ENCODE results near the gene HVCN1.

HVCN1 gene

GRCh38 chr12:110639336-110640141 is 49.4 kb downstream of the HVCN1 start:
- no peaks in the 10 kb centered on the region for H3K9me3 ChIP-seq (ENCODE audit: control extremely low read depth in 1 of 5, control insufficient read depth in 4 of 5, insufficient read depth in 2 of 5, low read depth in 1 of 5, low read length in 4 of 5)
- peaks cover 4 to 65% (median 6%) of the 10 kb centered on the region in 4 experiments for H3K4me1 ChIP-seq (ENCODE audit: control extremely low read depth in 1 of 4, control insufficient read depth in 4 of 4, insufficient read depth in 4 of 4, low read length in 3 of 4)
- no peak overlapping the region for H3K4me3 ChIP-seq (ENCODE audit: control insufficient read depth in 1 of 7, extremely low read depth in 1 of 7, insufficient read depth in 4 of 7, low read depth in 2 of 7, low read length in 6 of 7)
- DNase-seq, result peak in 2 of 3 donors; percentile 56 to 71
- WGBS (ENCODE audit: insufficient coverage), result 97% methylated on average over 6 of the region's 7 CpGs
- no peaks in the 10 kb centered on the region for H3K27me3 ChIP-seq (replicated peaks in 2 of 5; ENCODE audit: control insufficient read depth in 4 of 5, insufficient read depth in 5 of 5, low read length in 4 of 5)
- no peak overlapping the region for H3K27ac ChIP-seq (ENCODE audit: insufficient read depth in 1 of 2, low read depth in 1 of 2, low read length in 2 of 2, poor library complexity in 1 of 2, severe bottlenecking in 2 of 2)
- ChIA-PET POLR2A (no interaction called here), CTCF (no interaction called here)
- peaks cover 0 to 5% (median 0%) of the 10 kb centered on the region in 4 experiments for H3K36me3 ChIP-seq (ENCODE audit: control insufficient read depth in 4 of 4, insufficient read depth in 4 of 4, low read length in 3 of 4)

GRCh38 chr12:110638796-110639195 is 50.1 kb downstream of the HVCN1 start:
- Histone ChIP-seq H3K27me3 (replicated peaks in 2 of 5; ENCODE audit: control insufficient read depth in 4 of 5, insufficient read depth in 5 of 5, low read length in 4 of 5) (no peaks in the 10 kb centered on the region), H3K27ac (ENCODE audit: insufficient read depth in 1 of 2, low read depth in 1 of 2, low read length in 2 of 2, poor library complexity in 1 of 2, severe bottlenecking in 2 of 2) (no peak overlapping the region), H3K9me3 (ENCODE audit: control extremely low read depth in 1 of 5, control insufficient read depth in 4 of 5, insufficient read depth in 2 of 5, low read depth in 1 of 5, low read length in 4 of 5) (no peaks in the 10 kb centered on the region), H3K4me1 (ENCODE audit: control extremely low read depth in 1 of 4, control insufficient read depth in 4 of 4, insufficient read depth in 4 of 4, low read length in 3 of 4) (peaks cover 4 to 65% (median 6%) of the 10 kb centered on the region in 4 experiments), H3K4me3 (ENCODE audit: control insufficient read depth in 1 of 7, extremely low read depth in 1 of 7, insufficient read depth in 4 of 7, low read depth in 2 of 7, low read length in 6 of 7) (no peak overlapping the region), H3K36me3 (ENCODE audit: control insufficient read depth in 4 of 4, insufficient read depth in 4 of 4, low read length in 3 of 4) (peaks cover 0 to 5% (median 0%) of the 10 kb centered on the region in 4 experiments)
- WGBS (ENCODE audit: insufficient coverage), result 90% methylated on average over 4 of the region's 5 CpGs
- no peak for DNase-seq
- CTCF ChIA-PET, result no interaction called here
- POLR2A ChIA-PET, result no interaction called here

GRCh38 chr12:110637869-110638441 is 51.0 kb downstream of the HVCN1 start:
- no peak for DNase-seq
- Histone ChIP-seq H3K4me3 (ENCODE audit: control insufficient read depth in 1 of 7, extremely low read depth in 1 of 7, insufficient read depth in 4 of 7, low read depth in 2 of 7, low read length in 6 of 7) (no peak overlapping the region), H3K4me1 (ENCODE audit: control extremely low read depth in 1 of 4, control insufficient read depth in 4 of 4, insufficient read depth in 4 of 4, low read length in 3 of 4) (peaks cover 4 to 65% (median 5%) of the 10 kb centered on the region in 4 experiments), H3K27me3 (replicated peaks in 2 of 5; ENCODE audit: control insufficient read depth in 4 of 5, insufficient read depth in 5 of 5, low read length in 4 of 5) (no peaks in the 10 kb centered on the region), H3K36me3 (ENCODE audit: control insufficient read depth in 4 of 4, insufficient read depth in 4 of 4, low read length in 3 of 4) (peaks cover 0 to 5% (median 0%) of the 10 kb centered on the region in 4 experiments), H3K9me3 (ENCODE audit: control extremely low read depth in 1 of 5, control insufficient read depth in 4 of 5, insufficient read depth in 2 of 5, low read depth in 1 of 5, low read length in 4 of 5) (no peaks in the 10 kb centered on the region), H3K27ac (ENCODE audit: insufficient read depth in 1 of 2, low read depth in 1 of 2, low read length in 2 of 2, poor library complexity in 1 of 2, severe bottlenecking in 2 of 2) (no peak overlapping the region)
- CTCF ChIA-PET, result no interaction called here
- 87% methylated on average over 3 of the region's 3 CpGs for WGBS (ENCODE audit: insufficient coverage)
- POLR2A ChIA-PET, result no interaction called here

DNA sequence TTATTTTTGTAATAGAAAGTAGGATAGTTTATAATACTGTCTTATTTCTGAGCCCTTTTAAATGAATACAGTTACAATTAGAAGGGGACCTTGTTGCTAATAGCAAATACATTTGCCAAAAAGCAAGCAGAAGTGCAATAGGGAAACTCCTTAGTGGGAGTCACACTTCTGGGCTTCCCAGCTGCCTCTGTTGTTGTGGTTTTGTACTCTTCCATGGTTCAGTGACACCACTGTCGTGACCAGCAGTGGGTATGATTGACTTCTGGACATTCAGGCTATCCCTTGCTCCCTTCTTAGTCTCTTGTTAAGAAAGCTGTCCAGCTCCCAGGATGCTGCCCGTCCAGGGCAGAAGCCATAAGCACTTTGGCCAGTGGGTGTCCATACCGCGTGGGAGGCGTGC is 52.4 kb downstream of the HVCN1 start:
- DNase-seq, result peak in 1 of 3 donors; percentile 11
- Histone ChIP-seq H3K9me3 (ENCODE audit: control extremely low read depth in 1 of 5, control insufficient read depth in 4 of 5, insufficient read depth in 2 of 5, low read depth in 1 of 5, low read length in 4 of 5) (no peaks in the 10 kb centered on the region), H3K36me3 (ENCODE audit: control insufficient read depth in 4 of 4, insufficient read depth in 4 of 4, low read length in 3 of 4) (peaks cover 0 to 7% (median 0%) of the 10 kb centered on the region in 4 experiments), H3K27ac (ENCODE audit: insufficient read depth in 1 of 2, low read depth in 1 of 2, low read length in 2 of 2, poor library complexity in 1 of 2, severe bottlenecking in 2 of 2) (no peak overlapping the region), H3K4me1 (ENCODE audit: control extremely low read depth in 1 of 4, control insufficient read depth in 4 of 4, insufficient read depth in 4 of 4, low read length in 3 of 4) (peaks cover 0 to 58% (median 4%) of the 10 kb centered on the region in 4 experiments), H3K4me3 (ENCODE audit: control insufficient read depth in 1 of 7, extremely low read depth in 1 of 7, insufficient read depth in 4 of 7, low read depth in 2 of 7, low read length in 6 of 7) (no peak overlapping the region), H3K27me3 (replicated peaks in 2 of 5; ENCODE audit: control insufficient read depth in 4 of 5, insufficient read depth in 5 of 5, low read length in 4 of 5) (no peaks in the 10 kb centered on the region)
- ChIA-PET CTCF (interaction anchor here (1.5 to 2.2 kb wide), 2 partner anchors 17 to 19 kb away, joined by 3 to 4 read pairs; no protein-coding TSS in a partner anchor), POLR2A (no interaction called here)
- 95% methylated on average over 2 of the region's 5 CpGs for WGBS (ENCODE audit: insufficient coverage)

DNA sequence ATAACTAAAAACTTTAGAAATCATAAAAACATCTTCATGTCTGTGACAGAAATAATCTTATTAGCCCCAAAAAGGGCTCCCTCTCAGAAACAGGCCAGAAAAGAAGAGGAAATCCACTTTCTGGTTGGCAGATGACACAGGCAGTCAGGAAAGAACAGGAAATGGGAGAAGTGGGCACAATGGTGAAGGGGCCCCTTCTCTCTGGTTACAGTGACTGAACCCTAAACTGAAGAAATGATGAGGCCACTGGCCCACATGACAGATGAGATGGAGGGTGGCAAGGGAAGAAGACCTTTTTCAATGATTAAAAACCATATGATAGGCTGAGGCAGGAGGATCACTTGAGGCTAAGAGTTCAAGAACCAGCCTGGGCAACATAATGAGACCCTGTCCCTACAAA is 53.9 kb downstream of the HVCN1 start:
- Histone ChIP-seq H3K4me3 (ENCODE audit: control insufficient read depth in 1 of 7, extremely low read depth in 1 of 7, insufficient read depth in 4 of 7, low read depth in 2 of 7, low read length in 6 of 7) (no peak overlapping the region), H3K36me3 (ENCODE audit: control insufficient read depth in 4 of 4, insufficient read depth in 4 of 4, low read length in 3 of 4) (peaks cover 0 to 5% (median 0%) of the 10 kb centered on the region in 4 experiments), H3K27me3 (replicated peaks in 2 of 5; ENCODE audit: control insufficient read depth in 4 of 5, insufficient read depth in 5 of 5, low read length in 4 of 5) (no peaks in the 10 kb centered on the region), H3K9me3 (ENCODE audit: control extremely low read depth in 1 of 5, control insufficient read depth in 4 of 5, insufficient read depth in 2 of 5, low read depth in 1 of 5, low read length in 4 of 5) (no peaks in the 10 kb centered on the region), H3K27ac (ENCODE audit: insufficient read depth in 1 of 2, low read depth in 1 of 2, low read length in 2 of 2, poor library complexity in 1 of 2, severe bottlenecking in 2 of 2) (no peak overlapping the region), H3K4me1 (ENCODE audit: control extremely low read depth in 1 of 4, control insufficient read depth in 4 of 4, insufficient read depth in 4 of 4, low read length in 3 of 4) (peaks cover 0 to 44% (median 1%) of the 10 kb centered on the region in 4 experiments)
- ChIA-PET POLR2A (no interaction called here), CTCF (interaction anchor here (1.2 to 2.2 kb wide), 3 partner anchors 16 to 91 kb away, joined by 3 to 4 read pairs (median 3); no protein-coding TSS in a partner anchor)
- DNase-seq, result no peak

- DNase-seq, result no peak
- CTCF ChIA-PET, result interaction anchor here (0.7 to 1.7 kb wide), 3 partner anchors 10 to 198 kb away, joined by 3 to 5 read pairs (median 3); no protein-coding TSS in a partner anchor
- Histone ChIP-seq H3K36me3 (ENCODE audit: control insufficient read depth in 4 of 4, insufficient read depth in 4 of 4, low read length in 3 of 4) (peaks cover 0 to 7% (median 2%) of the 10 kb centered on the region in 4 experiments), H3K4me3 (ENCODE audit: control insufficient read depth in 1 of 7, extremely low read depth in 1 of 7, insufficient read depth in 4 of 7, low read depth in 2 of 7, low read length in 6 of 7) (no peak overlapping the region), H3K27me3 (replicated peaks in 2 of 5; ENCODE audit: control insufficient read depth in 4 of 5, insufficient read depth in 5 of 5, low read length in 4 of 5) (no peaks in the 10 kb centered on the region), H3K27ac (ENCODE audit: insufficient read depth in 1 of 2, low read depth in 1 of 2, low read length in 2 of 2, poor library complexity in 1 of 2, severe bottlenecking in 2 of 2) (no peak overlapping the region), H3K4me1 (ENCODE audit: control extremely low read depth in 1 of 4, control insufficient read depth in 4 of 4, insufficient read depth in 4 of 4, low read length in 3 of 4) (peaks cover 0 to 11% (median under 1%) of the 10 kb centered on the region in 4 experiments), H3K9me3 (ENCODE audit: control extremely low read depth in 1 of 5, control insufficient read depth in 4 of 5, insufficient read depth in 2 of 5, low read depth in 1 of 5, low read length in 4 of 5) (no peaks in the 10 kb centered on the region)
- 70% methylated on average over 3 of the region's 8 CpGs for WGBS (ENCODE audit: insufficient coverage)
- POLR2A ChIA-PET, result interaction anchor here (0.6 to 0.7 kb wide), 2 partner anchors 42 to 1813 kb away, joined by 3 to 8 read pairs; no protein-coding TSS in a partner anchor
These were observed 61.3 kb downstream of the HVCN1 start for GRCh38 chr12:110627500-110628195.
